NOMO-1 (cell line): ENCODE results near the gene ALK.

Source experiments
- DNase-seq, 2 experiments: peaks; one replicate each; lab custom pipeline; 2025; ENCODE audit not compliant: unreplicated experiment in 2 of 2; lab: John Stamatoyannopoulos, UW

The ALK gene

DNA sequence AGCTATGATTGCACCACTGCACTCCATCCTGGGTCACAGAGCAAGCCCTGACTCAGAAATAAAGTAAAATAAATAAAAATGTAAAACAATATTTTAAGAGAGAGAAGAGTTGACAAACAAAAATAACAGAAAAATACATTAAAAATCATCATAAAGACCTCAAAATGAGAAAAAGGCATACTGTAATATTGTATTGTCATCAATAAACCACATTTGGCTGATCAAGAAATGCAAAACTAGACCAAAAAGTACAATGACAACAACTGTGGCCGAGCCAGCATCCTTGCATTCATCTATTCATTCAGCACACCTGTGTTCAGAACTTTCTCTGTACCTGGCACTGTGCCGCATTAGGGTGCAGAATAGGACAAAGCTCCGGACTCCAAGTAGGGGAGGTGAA, 121.8 kb downstream of the ALK start:
- no peak for DNase-seq

DNA sequence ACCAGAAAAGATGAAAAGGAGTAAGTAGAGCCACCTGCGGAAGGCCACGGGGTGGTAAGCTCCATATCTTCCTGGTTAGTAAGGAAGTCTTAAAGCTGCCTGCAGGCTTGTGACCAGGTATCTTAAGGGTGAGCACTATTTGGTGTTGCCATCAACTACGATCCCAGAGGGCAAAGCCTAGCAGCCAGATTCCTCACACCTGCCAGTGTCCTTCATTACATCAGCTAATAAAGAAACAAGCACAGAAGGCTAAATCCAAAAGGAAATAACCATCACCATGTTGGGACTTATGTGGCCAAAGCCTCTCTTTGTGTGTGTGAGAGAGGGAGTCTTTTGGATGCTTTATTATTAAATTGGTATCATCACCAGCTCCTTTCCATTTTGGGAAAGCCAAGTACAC, 123.5 kb downstream of the ALK start:
- DNase-seq: no peak

DNA sequence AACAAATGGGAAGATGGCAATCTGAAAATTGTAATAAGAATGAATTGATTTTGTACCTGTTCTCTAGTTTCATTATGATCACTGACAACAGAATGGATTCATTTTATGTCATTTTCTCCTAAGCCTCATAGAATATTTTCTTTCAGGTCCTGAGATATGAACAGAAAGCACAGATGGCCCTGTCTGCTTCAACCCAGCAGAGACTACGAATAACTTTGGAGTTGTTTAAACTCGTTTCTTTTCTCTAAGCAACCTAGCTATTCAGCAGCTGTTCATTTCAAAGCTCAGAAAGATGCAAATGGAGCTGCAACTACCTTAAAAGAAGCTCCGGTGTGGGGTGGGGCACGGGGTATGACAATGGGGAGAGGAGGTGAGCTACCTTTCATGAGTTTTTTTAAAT, 124.9 kb downstream of the ALK start:
- DNase-seq: no peak

DNA sequence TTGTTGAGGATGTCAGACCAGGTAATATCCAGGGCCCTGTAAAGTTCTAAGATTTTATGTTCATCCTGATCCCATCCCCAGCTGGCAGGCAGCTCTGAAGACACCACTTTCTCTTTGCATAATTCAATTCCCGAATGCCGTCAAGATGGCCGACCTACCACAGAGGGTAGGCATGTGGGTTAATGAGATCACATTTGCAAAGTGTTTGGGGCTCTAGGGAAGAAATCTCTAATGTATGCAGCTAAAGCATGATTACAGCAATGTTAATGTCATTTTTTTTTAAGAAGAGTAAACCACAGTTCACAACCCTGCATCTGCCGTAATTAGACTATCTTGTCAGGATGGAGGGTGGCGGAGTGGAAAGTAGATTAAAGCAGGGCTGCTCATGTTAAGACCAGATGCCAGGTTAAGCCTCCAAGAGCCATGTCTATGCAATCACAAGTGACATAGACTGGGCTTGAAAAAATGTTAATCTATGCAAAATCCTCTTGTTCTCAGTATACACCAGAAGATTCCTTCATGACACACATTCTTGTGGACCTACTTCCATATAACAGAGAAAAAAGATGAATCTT, 131.4 kb downstream of the ALK start:
- DNase-seq: no peak

DNA sequence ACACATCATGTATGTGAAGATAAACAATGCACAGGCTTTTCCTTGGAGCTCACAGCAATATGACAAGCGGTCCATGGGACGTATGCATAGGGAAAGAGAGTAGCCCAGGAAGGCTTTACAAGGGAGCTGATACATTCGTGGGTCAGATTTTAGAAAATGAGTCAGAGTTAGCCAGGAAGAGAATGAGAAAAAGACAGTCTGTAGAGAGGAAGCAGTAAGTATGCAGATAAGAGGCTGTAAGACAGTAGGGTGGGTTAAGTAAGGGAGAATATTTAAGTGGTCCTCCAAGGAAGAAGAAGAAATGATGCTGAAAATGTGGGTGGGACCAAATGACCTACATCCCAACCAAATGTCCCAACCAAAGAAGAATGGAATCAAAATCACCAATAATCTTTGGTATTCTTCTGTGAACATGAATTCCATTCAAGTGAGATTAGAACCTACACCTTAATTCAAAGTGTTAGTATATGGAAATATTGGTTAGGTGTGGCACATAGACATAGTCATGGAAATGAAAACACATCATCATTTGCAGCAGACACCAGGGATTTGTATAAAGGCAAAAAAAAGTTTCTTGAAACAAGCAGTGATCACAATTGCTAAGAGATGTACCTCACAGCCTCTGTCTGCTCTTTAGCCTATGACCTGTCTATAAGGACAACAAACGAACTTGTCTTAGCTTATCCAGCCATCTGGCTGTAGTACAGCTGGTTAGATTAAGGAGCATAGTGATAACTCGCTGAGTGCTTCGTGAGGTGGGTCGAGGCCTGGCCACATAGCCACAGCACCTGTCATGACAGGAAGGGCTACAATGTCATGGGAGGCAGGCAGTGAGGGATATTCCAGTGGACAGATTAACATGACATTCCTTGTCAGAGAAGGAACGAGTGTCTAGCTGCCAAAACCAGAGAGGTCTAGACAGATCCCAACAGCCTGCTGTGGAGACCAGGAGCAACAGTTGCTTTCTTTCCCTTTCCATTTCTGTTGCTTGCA, 133.6 kb downstream of the ALK start:
- no peak for DNase-seq

DNA sequence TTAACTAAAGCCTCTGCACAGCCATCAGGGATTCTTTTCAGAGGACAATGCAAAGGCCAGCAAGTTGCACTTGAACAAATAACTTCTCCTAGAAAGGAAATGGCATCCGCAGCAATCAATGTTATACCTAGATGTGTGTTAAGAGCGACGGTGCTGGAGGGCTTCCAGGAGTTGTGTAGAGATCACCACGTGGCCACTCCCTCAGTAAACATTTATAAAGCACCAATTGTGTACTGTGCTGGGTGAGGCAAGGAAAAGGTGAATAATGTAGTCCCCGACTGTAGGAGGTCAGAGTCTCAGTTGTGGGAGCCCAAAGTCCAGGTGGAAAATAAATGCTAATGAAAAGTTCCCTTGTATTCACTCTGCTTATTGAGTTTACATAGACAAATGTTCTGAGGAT, 135.0 kb downstream of the ALK start:
- no peak for DNase-seq

DNA sequence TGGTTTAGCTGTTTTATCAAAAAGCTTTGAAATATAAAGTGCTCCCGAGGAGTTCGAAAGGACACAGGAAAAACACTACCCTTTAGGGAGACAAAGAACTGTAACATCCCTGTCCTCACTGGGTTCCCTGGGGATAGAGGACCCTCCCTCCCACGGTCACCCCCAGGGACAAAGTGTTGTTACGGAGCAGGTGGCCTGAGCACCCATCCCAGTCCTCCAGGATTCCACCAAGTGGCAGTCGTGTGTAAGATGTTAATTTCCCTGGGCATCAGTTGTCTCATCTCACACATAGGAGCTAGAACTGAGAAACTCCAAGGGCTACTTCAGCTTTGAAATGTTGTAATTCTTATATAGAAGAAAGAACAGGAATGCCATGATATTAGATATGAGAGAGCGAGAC, 137.7 kb downstream of the ALK start:
- no peak for DNase-seq

DNA sequence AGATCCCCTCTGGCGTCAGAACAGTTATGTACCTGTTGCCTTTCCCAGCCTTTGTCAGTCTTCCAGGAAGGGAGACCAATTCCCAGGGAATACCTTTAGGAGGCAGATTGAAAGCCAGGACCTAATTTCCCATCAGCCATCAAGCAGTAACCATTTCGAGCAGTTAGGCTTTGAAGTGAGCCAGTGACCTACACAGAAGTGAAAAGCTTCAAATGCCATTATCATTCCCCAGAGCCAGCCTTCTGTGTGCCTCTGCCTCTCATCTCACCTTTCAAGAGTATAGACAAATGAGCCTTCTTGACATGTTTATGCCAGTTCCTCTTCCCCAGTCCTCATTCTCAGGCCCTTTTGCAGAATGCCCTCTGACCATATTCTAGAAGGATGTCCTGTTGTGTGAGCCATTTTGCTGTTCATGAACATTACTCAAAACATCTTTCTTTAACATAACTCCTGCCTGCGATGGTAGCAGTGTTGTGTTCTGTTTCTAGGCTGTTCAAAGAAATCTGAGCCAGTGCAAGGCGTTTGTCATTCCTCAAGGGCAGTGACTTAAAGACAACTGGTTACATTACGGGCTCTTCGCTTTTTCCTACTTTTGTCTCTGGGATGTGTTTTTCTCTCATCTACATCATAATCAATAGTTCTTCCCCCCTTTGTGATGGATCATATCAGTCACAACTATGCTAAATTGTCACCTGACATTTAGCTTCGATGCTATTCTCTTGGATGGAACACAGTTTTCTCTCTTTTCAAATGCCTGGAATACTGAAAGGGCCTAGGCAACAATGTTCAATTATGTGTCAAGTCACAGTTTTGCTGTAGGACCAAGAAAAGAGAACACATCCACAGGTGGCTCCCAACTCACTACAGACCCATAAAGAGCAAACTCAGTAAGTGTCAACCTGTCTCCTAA, 138.6 kb downstream of the ALK start:
- DNase-seq: no peak

DNA sequence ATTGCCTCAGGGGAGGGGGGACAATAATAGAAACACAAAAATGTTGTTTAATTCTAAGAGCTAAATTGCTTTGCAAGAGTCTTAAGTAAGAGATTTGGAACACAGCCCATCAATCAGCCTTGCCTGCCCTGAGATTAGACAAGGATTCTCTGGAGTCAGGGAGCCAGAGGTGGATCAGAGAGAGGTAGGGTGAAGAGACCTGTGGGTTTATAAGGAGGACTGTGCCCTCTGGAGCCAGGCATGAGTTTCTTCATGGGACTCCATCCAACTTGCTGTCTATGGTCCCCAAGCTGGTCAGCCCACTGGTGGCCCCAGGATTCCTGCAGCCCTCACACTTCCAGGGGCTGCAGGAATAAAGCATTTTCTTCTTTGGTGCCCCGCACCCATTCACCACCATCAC, 139.3 kb downstream of the ALK start:
- no peak for DNase-seq

DNA sequence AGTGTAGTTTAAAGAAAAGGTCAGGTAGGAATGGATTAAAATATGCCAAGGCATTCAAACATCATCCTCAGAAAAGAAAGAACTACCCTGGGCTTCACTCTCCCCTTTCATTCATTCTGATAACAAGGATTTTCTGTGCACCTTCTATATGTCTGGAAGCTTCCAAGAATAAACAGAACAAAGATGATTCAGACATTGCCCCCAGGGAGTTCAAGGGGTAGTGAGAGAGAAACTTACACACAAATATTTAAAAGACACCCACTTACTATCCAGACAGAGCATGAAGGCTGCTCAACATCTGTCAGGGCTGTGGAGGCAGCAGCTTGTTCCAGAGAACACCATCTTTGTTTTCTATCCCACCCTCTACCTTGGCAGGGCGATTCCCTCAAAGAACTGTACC, 140.5 kb downstream of the ALK start:
- DNase-seq: no peak

DNA sequence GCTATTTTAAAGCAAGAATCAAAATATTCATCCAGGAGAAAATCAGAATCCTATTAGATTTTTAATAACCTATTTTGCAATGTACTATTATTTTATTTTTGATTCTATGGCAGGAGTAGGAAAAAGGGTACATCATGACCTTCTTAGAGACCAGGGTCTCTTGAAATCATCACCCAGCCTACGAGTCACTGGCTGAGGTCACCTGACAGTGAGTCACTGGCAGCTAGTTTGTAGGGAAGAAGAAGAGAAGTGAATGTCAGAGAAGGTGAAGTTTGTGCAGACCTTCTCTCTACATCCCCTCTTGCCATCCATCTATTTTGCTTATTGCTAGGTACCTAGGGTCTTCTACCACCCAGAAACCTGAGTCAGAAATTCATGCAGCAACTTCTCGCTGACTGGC, 144.2 kb downstream of the ALK start:
- DNase-seq: no peak

DNA sequence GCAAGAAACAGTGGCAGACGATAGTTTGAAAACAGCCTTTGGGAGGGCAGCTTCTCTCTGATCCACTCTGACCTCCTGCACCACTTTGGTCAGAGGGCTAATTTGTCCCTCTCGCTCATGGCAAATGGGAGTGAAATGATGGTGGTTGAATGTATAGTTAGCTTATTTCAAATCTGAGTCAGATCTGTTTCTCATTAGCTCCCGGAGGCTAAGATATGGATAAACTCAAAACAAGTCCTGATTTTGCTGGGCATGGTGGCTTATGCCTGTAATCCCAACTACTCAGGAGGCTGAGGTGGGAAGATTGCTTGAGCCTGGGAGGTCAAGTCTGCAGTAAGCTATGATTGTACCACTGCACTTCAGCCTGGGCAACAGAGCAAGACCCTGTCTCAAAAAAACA, 145.0 kb downstream of the ALK start:
- no peak for DNase-seq

DNA sequence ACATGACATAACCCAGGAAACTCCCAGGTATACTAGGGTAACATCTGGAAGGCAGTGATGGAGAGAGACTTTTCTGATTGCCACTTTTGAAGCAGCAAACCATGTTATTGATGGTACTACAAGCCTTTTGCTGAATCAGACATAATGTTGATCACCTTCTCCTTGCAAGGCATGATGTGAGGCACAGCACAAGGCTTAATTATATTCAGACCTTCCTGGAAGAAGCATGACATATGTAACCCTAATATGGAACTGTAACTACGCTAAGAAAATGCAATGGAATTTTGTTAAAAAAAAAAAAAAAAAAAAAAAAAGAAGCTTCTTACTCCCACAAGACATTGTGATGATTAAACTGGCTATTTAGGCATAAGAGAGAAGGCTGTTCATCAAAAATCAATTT, 145.4 kb downstream of the ALK start:
- DNase-seq: no peak

DNA sequence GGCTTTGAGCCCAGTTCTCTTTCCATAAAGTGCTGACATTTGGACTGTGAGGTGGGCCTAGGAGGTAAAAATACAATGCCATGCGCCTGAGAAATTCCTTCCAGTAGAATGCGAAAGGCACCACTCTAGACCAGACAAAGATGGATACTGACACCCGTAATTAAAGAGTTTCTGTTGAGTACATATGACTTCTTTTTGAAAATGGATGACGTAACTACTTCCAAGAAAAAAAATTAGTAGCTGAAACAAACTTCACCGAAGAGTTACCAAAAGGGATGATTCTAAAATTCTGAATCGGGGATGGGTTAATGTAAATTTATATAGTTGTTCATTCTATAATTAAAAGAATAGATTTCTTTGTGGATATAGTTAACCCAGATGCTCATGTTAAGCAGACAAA, 146.8 kb downstream of the ALK start:
- no peak for DNase-seq

DNA sequence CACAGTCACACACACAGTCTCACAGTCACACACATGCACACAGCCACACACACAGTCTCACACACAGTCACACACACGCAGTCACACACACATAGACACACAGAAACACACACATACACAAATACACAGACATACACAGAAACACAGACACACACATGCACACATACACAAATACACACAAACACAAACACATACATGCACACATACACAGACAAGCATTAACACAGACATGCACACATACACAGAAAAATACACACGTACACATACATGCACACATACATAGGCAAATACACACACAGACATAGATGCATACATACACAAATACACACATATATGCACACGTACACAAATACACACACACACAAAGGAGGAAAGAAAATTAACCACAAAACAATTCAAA, 150.5 kb downstream of the ALK start:
- no peak for DNase-seq

DNA sequence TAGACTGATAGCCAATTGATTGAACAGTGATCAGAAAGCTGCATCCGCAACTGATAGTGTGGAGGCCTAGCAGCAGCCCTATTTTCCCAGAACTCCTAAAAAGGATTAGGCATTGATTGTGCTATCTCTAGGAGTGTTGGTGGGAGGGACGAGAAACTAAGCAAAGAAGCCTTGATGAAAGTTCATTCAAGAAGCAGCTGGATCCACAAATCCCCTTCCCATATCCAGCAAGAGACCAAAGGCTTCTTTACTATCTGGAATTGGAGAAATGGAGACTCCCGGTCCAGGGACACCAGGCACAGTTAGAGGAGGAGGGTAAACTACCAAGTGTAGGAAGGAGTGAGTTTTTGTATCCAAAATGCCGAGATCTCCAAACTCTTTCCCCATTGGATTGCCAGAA, 151.5 kb downstream of the ALK start:
- no peak for DNase-seq

DNA sequence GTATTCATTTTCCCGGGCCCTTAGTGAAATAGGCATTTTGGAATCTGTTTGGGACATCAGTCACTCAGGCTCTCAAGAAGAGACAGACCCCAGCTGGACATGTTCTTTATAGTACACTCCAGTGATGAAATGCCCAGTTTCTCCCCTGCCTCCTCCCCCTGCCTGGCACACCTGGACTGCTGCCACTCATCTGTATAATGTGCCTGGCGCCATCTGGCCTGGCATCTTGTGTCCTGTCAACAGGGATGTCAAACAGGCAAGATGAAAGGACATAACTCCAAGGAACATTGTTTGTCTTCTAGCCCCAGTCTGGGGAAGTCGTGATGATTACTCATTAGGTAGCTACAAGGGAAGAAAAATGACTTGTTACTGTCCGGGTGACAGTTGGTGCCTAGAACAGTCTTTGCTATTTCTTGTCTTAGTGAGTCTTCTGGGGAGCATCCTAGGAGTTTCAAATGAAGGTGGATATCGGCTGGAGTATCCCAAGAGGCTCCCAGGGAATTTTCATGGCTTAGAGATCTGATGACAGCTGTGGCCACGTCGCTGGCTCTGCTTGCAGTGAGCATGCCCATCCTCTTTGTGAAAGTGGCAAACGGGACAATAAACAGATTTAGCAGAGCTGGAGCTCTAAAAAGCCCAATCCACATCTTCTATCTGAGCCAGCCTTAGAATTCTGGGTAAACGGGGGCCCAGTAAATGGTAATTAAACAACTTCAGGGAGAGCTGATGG, 153.6 kb downstream of the ALK start:
- DNase-seq: no peak

DNA sequence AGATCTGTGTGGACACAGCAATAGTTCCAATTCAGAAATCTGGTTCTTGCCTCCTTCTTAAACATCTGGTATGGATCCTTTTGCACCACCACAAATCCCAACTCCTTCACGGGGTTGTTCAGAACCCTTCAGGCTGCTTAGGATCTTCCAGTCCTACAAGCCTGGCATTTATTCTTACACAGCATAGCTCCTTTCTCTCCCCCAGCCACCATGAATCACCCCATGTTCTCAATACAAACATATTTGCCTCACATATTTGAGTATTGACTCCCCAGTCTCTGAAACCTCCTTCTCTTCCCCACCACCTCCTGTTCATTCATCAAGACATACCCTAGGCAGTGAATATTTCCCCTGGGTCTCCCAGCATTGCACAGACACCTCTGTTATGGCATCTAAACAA, 155.2 kb downstream of the ALK start:
- no peak for DNase-seq

DNA sequence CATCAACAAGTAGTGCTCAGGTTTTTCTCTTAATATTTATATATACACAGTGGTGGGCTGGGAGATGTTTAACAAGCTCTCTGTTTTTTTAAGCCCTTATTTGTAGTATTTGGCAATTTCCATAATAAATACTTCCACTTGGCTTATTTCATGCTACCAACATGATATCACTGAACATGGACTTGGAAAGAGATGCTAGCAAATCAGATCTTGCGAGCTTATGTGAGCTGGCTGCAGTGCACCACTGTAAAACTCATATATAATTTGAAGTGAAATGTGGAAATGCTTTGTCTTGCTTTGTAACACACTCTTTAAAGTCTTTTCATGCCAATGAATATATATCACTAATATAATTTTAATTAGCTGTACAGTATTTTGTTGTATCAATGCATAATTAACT, 155.7 kb downstream of the ALK start:
- no peak for DNase-seq

DNA sequence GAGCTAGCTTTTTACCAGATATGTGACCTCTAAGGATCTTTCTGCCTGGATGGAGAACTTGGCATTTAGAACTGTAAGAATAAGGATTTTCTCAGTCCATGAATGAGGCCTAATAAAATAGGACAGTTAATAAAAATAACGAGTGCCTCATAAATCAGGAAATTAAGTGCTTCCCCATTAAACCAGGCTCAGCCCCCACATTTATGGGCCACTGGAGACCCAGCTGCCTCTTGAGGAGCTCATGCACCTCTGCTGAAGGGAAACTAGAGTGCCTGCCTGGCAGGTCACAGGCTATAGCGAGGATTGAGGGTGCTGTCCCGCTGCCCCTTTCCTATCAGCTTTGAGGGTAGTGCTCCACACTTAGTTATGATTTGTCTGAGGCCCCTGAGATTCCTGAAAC, 158.0 kb downstream of the ALK start:
- no peak for DNase-seq

DNA sequence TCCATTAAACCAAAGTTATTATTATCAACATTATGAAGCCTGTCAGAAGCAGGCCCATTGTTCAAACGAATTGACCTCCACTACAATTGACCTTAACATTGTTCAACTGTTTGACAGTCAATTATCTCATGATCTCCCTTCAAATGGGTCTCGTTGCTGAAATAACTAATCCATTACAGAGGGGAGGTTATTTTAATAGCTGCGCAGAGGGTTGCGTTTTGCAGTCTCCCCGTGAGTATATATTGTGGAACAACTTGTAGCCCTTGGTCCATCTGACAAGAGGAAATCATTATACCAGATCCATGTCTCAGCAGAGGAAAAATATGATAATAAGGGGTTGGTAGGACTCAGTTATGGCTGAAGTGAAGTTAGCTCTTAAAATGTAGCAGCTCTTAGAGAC, 159.1 kb downstream of the ALK start:
- no peak for DNase-seq
